HUES64 (cell line): ENCODE measurements around the gene HES5.

Experiments
- H3K27ac ChIP-seq: 2 replicates; pipeline ENCODE4 v1.7.0; 2013; ENCODE audit warnings: low read depth, low read length, inconsistent platforms
- H3K27me3 ChIP-seq: 2 replicates; pipeline ENCODE4 v1.6.1; 2013; ENCODE audit warnings: mild to moderate bottlenecking, low read length; ENCODE audit not compliant: insufficient read depth
- H3K36me3 ChIP-seq: 2 replicates; pipeline ENCODE4 v1.6.1; 2013; ENCODE audit warnings: mild to moderate bottlenecking, low read length; ENCODE audit not compliant: insufficient read depth
- H3K4me1 ChIP-seq: 2 replicates; pipeline ENCODE4 v1.6.1; 2013; ENCODE audit warnings: mild to moderate bottlenecking, low read length, moderate library complexity; ENCODE audit not compliant: insufficient read depth
- H3K4me3 ChIP-seq: 2 replicates; pipeline ENCODE4 v1.5.1; 2013; ENCODE audit warnings: mild to moderate bottlenecking, low read length, moderate library complexity
- H3K9ac ChIP-seq: 2 replicates; pipeline ENCODE4 v1.6.1; 2013; ENCODE audit warnings: mild to moderate bottlenecking, low read depth, low read length
- H3K9me3 ChIP-seq: 2 replicates; pipeline ENCODE4 v1.6.1; 2013; ENCODE audit warnings: low read depth, low read length; ENCODE audit not compliant: insufficient read depth
- WGBS: fragments of 150-250, 120-280 bp; methylation state at CpG from one replicate; pipeline ENCODE4 v1.1.7; 2013; ENCODE audit warnings: missing lambda C conversion rate; 5-methylcytosine and 5-hydroxymethylcytosine counted together

HES5 gene

GRCh38 chr1:2527556-2527860 is 2.6 kb downstream of the HES5 start:
- Histone ChIP-seq H3K27ac (no peak overlapping the region), H3K4me3 (no peak overlapping the region), H3K9ac (no peak overlapping the region), H3K9me3 (no peaks in the 10 kb centered on the region), H3K27me3 (peaks cover 59% of the 10 kb centered on the region), H3K36me3 (no peaks in the 10 kb centered on the region), H3K4me1 (0 out of 2 replicates have a peak, but pooled peaks cover 10% of the 10 kb centered on the region)
- 91% methylated on average over 4 of the region's 4 CpGs for WGBS

DNA sequence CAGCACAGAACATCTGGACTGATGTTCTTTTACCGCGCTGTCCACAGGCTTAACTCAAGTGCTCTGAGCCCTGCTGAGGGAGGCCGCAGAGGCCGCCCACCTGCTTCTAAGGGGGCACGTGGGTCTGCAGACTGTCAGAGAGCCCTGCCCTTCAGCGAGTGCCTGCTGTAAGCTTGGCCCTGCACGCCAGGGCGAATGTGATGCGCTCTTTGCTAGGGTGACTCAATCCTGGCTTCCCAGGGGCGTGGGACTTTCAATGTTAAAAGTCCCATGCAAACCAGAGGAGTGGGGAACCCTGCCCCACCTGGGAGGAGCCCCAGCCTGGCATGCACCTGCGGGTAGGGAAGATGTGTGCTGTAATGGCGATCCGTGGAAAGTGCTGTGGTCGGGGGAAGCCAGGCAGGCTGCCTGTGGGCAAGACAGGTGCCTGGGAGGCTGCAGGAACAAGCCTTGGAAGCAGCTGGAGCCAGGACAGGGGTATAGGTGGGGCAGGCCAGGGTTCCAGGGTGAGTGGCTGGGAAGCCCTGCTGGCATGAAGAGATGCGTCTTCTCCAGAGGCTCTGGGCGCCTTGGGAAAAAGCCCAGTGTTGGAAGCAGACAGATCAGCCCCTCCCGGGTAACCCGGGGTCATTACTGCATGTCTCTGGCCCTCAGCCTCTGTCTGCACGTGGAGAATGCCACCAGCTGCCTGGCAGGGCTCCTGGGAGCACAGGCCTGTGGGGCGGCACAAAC is 3.1 kb downstream of the HES5 start:
- H3K27me3 ChIP-seq, result peaks cover 54% of the 10 kb centered on the region

DNA sequence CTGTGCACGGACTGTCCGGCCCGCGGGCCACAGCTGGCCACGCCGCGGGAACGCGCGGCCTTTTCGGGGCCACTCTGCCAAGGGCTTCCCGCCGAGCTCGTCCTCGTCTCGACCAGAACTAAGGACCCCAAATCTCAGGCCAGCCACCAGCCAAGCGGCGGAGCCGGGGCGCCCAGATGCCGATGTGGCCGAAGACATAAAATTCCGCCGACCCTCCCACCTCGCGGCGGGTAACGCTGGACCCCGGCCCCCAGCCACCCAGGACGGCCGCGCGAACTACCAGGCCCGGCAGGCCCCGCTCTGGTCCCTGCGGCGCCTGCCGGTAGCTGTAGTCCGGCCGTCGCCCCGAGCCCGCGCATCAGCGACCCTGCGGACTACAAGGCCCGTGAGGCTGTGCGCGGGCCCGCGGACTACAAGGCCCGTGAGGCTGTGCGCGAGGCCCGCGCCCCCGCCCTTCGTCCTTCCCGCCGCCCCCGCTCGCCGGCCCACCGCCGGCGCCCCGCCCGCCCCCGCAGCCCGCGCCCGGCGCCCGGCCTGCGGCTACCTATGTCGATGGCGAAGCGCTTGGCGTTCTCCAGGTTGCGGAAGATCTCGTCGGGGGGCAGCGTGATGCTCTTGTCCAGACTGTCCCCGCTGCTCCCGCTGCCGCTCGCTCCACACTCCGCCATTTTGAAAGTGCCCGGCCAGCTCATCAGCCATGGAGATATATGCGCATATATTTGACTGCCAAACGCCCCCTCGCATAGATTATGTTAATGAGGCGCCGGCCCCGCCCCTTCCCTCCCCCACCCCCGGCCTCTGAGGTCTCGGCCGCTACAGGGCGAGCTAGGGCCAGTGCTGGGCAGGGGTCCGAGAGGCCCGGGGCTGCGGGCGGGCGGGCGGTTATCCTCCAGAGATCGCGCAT is 3.9 kb downstream of the HES5 start, which contains the start of gene PANK4:
Gene PANK4 (minus strand): TSS at position 677 of the 904 bp plus-strand sequence. CDS start 9 bp downstream, at position 668.
- peak within 1 kb of the TSS; percentile 80; the same call in 1 of the 2 replicates for H3K27ac ChIP-seq
- under 1% methylated on average over 107 of the region's 107 CpGs for WGBS

More for the DNA sequence above, 3.1 kb downstream of the HES5 start:
- Histone ChIP-seq H3K27ac (no peak overlapping the region), H3K9ac (no peak overlapping the region), H3K9me3 (no peaks in the 10 kb centered on the region), H3K36me3 (no peaks in the 10 kb centered on the region), H3K4me3 (peak overlapping the region; percentile 97), H3K4me1 (0 out of 2 replicates have a peak, but pooled peaks cover 10% of the 10 kb centered on the region)
- WGBS, result 31% methylated on average over 20 of the region's 20 CpGs

GRCh38 chr1:2525572-2525919 is 4.5 kb downstream of the HES5 start:
- 6% methylated on average over 20 of the region's 20 CpGs for WGBS
- 0 out of 2 replicates have a peak, but pooled peaks cover 10% of the 10 kb centered on the region for H3K4me1 ChIP-seq

More for the DNA sequence above, 3.9 kb downstream of the HES5 start, which contains the start of gene PANK4:
- H3K9ac ChIP-seq, result peak within 1 kb of the TSS; percentile 84
- peaks cover 4% of the 10 kb centered on the region; the same call in 1 of the 2 replicates for H3K36me3 ChIP-seq
- peak within 1 kb of the TSS; percentile 97 for H3K4me3 ChIP-seq
- peaks cover 46% of the 10 kb centered on the region for H3K27me3 ChIP-seq
- H3K4me1 ChIP-seq, result 0 out of 2 replicates have a peak, but pooled peaks cover 10% of the 10 kb centered on the region
- H3K9me3 ChIP-seq, result no peaks in the 10 kb centered on the region

DNA sequence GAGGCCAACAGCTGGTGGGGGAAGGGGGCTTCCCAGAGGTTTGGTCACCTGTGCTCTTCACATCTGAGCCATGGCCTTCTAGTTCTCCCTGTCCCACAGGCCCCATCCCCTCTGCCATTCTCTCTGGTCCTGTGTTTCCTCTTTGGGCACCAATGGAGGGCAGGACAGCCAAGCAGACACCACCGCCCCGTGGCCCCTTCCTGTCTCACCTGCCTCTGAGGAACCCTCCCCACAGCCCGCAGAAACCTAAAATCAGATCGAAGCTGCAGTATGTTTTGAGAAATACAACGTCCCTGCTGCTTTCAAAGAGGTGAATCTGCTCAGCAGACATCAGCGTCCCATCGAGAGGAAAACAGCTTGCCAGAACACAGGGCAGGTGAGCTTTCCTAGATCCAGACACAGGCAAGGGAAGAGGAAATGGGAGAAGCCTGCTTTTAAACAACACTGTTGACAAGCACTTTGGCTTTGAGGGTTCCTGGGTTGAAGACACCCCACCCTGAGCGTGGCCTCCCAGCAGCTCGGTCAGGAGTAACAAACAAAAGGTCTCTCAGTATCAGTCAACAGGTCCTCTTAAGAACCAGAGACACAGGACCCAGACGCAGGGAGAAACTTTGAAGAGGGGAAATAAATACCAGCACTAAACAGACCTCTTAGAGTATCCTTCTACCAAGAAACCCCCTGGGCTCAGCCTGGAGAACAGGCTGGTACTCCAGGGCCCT is 6.0 kb downstream of the HES5 start:
- Histone ChIP-seq H3K27me3 (peaks cover 25% of the 10 kb centered on the region), H3K36me3 (peaks cover 23% of the 10 kb centered on the region), H3K4me3 (no peak overlapping the region), H3K27ac (no peak overlapping the region), H3K4me1 (0 out of 2 replicates have a peak, but pooled peaks cover 10% of the 10 kb centered on the region), H3K9me3 (no peaks in the 10 kb centered on the region), H3K9ac (no peak overlapping the region)
- 88% methylated on average over 10 of the region's 10 CpGs for WGBS

More at GRCh38 chr1:2525572-2525919, 4.5 kb downstream of the HES5 start:
- Histone ChIP-seq H3K9ac (peak overlapping the region; percentile 84), H3K9me3 (no peaks in the 10 kb centered on the region), H3K36me3 (peaks cover 10% of the 10 kb centered on the region), H3K4me3 (peak overlapping the region; percentile 97), H3K27ac (no peak overlapping the region), H3K27me3 (peaks cover 39% of the 10 kb centered on the region)

- Histone ChIP-seq H3K9me3 (no peaks in the 10 kb centered on the region), H3K27ac (no peak overlapping the region), H3K9ac (no peak overlapping the region), H3K27me3 (peaks cover 18% of the 10 kb centered on the region), H3K4me3 (no peak overlapping the region), H3K4me1 (0 out of 2 replicates have a peak, but pooled peaks cover 10% of the 10 kb centered on the region), H3K36me3 (peaks cover 30% of the 10 kb centered on the region)
- 89% methylated on average over 32 of the region's 32 CpGs for WGBS
Measured at GRCh38 chr1:2523191-2523890, 6.7 kb downstream of the HES5 start.

DNA sequence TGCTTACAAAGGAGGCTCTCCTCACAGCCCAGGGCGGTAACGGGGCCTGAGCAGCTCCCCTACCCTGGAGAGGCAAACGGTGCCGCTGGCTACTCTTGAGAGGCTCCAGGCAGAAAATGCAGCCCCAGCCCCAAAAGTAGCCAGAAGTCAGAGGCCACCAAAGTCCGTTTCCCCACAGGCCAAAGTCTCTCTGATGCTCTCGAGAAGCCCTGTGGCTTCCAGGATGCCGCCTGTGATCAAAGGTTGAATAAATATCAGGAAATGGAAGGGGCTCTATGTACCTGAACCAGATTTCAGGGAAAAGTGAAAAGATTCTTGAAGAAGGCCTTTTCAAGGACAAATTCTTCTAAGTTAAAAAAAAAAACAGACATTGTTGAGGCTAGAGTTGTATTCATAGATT is 7.8 kb downstream of the HES5 start:
- H3K27me3 ChIP-seq, result peaks cover 7% of the 10 kb centered on the region
- WGBS, result 90% methylated on average over 7 of the region's 7 CpGs
- no peak overlapping the region for H3K27ac ChIP-seq
- H3K9me3 ChIP-seq, result no peaks in the 10 kb centered on the region
- H3K4me3 ChIP-seq, result no peak overlapping the region
- peaks cover 41% of the 10 kb centered on the region for H3K36me3 ChIP-seq
- H3K4me1 ChIP-seq, result 0 out of 2 replicates have a peak, but pooled peaks cover 9% of the 10 kb centered on the region
- no peak overlapping the region for H3K9ac ChIP-seq

GRCh38 chr1:2520806-2521205 is 9.3 kb downstream of the HES5 start:
- no peak overlapping the region for H3K27ac ChIP-seq
- no peaks in the 10 kb centered on the region for H3K9me3 ChIP-seq
- 0 out of 2 replicates have a peak, but pooled peaks cover 3% of the 10 kb centered on the region for H3K4me1 ChIP-seq
- H3K9ac ChIP-seq, result no peak overlapping the region
- H3K36me3 ChIP-seq, result peaks cover 55% of the 10 kb centered on the region
- no peak overlapping the region for H3K4me3 ChIP-seq
- H3K27me3 ChIP-seq, result no peaks in the 10 kb centered on the region
- WGBS, result 97% methylated on average over 21 of the region's 21 CpGs

GRCh38 chr1:2520206-2520605 is 9.9 kb downstream of the HES5 start:
- no peak overlapping the region for H3K9ac ChIP-seq
- H3K27ac ChIP-seq, result no peak overlapping the region
- WGBS, result 93% methylated on average over 20 of the region's 20 CpGs
- H3K4me1 ChIP-seq, result 0 out of 2 replicates have a peak, but pooled peaks cover 3% of the 10 kb centered on the region
- H3K36me3 ChIP-seq, result peaks cover 61% of the 10 kb centered on the region
- no peak overlapping the region for H3K4me3 ChIP-seq
- H3K27me3 ChIP-seq, result no peaks in the 10 kb centered on the region
- H3K9me3 ChIP-seq, result no peaks in the 10 kb centered on the region

GRCh38 chr1:2519729-2520128 is 10.3 kb downstream of the HES5 start:
- Histone ChIP-seq H3K27ac (no peak overlapping the region), H3K9me3 (no peaks in the 10 kb centered on the region), H3K4me1 (0 out of 2 replicates have a peak, but pooled peaks cover 3% of the 10 kb centered on the region), H3K4me3 (no peak overlapping the region), H3K27me3 (no peaks in the 10 kb centered on the region), H3K9ac (no peak overlapping the region), H3K36me3 (peaks cover 66% of the 10 kb centered on the region)
- WGBS, result 96% methylated on average over 30 of the region's 30 CpGs
